Measurements from ENCODE around the gene TGFB1I1.

DNA sequence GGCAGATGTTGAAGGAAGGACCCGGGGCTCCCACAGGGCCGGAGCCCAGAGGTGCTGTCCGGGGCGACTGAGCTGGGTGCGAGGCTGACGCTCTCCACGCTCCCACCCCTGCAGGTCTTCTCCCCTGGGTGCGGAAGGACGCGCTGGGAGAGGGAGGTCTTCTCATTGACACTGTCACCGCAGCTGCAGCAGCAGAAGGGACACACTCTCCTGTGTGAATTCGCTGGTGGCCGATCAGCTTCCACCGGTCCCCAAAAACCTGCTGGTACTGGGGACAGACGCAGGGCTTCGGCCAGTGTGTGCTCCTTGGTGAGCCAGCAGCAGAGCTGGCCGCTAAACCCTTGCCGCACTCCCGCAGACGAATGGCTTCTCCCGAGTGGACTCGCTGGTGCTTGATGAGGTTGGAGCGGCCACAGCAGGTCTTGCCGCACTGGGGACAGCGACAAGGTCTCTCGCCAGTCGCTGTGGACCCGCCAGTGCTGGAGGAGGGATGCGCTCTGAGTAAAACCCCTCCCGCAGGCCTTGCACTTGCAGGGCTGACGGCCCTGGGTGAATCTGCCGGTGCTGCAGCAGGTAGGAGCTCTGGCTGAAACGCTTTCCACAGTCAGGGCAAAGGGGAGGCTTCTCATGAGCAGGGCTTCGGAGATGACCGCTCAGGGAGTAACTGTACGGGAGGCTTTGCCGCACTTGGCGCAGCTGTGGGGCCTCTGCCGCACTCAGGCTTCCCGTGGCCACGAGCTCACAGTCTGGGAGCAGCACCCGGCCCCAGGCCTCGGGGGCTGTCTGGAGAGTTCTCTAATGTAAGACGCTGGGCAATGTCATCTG is 35.5 kb upstream of the TGFB1I1 start:
- TF ChIP-seq EZH2 (IDR thresholded peaks at IDR 0.05; ENCODE audit: borderline replicate concordance, low read length) (no peak), CTCF (IDR thresholded peaks at IDR 0.05; ENCODE audit: low read length) (no peak)

Measured in OCI-LY1 (cell line).